GM12878 (cell line): ENCODE data around the gene AP2A2. TPM values are rescaled to one million over a fixed set of nuclear protein-coding genes. Genes with fewer than 3 reads are reported as not detected.

Experiments used
- ATAC-seq: fragments of 200-7000 bp; cut with Tn5 transposase; 3 replicates; pipeline ENCODE4 v1.9.1; 2020; ENCODE audit warnings: mild to moderate bottlenecking, moderate library complexity
- BruUV-seq: library from RNA; stranded (reverse); fragments of 400-500 nt; replicated peaks from 2 replicates; lab custom pipeline; 2021; lab: Mats Ljungman, UMichigan
- CTCF ChIA-PET: fragments of 300-600 bp; sonication (Branson Sonifier 250); formaldehyde crosslinking; extraction: SDS; loops from one replicate; lab custom pipeline; 2021; ENCODE audit warnings: inconsistent platforms; lab: Yijun Ruan, JAX
- POLR2A ChIA-PET: fragments of 350-600 bp; formaldehyde crosslinking; extraction: SDS; loops from one replicate; lab custom pipeline; 2021; ENCODE audit warnings: inconsistent platforms; lab: Charles Lee
- RAD21 ChIA-PET: fragments of 300-600 bp; sonication (Branson Sonifier 250); formaldehyde crosslinking; loops from one replicate; lab custom pipeline; 2023; ENCODE audit warnings: antibody characterized with exemption; ENCODE audit not compliant: unreplicated experiment; lab: Charles Lee
- SMC1A ChIA-PET: fragments of 300-600 bp; sonication (Branson Sonifier 250); formaldehyde crosslinking; loops from one replicate; lab custom pipeline; 2023; ENCODE audit not compliant: unreplicated experiment, uncharacterized antibody; lab: Charles Lee
- DNase-seq: peaks from one replicate; pipeline ENCODE4 v3.0.0-alpha.2; 2011; ENCODE audit warnings: low read depth, low spot score
- FAIRE-seq: peaks from 3 replicates; lab custom pipeline; 2011; peaks lifted over from hg19 to GRCh38; lab: Jason Lieb, UNC
- H2AFZ ChIP-seq: 2 replicates; pipeline ENCODE4 v1.6.0; 2011; ENCODE audit warnings: low read depth, low read length, control low read depth; ENCODE audit not compliant: control insufficient read depth
- H3K27ac ChIP-seq: 2 replicates; pipeline ENCODE4 v1.5.1; 2011; ENCODE audit warnings: control low read depth; ENCODE audit not compliant: control insufficient read depth, insufficient read depth
- H3K27me3 ChIP-seq, 2 experiments: replicated peaks in 1 of 2; 2 replicates each; pipeline versions ENCODE4 v1.6.0 to v1.6.1; 2011; ENCODE audit warnings: low read length in 1 of 2; ENCODE audit not compliant: control insufficient read depth in 2 of 2, insufficient read depth in 2 of 2
- H3K36me3 ChIP-seq, 2 experiments: 2 replicates each; pipeline ENCODE4 v1.5.1; 2011; ENCODE audit warnings: low read length in 1 of 2; ENCODE audit not compliant: control insufficient read depth in 2 of 2, insufficient read depth in 2 of 2
- H3K4me1 ChIP-seq: 2 replicates; pipeline ENCODE4 v1.6.1; 2011; ENCODE audit warnings: mild to moderate bottlenecking, low read length, moderate library complexity, mixed read lengths; ENCODE audit not compliant: control insufficient read depth, insufficient read depth
- H3K4me2 ChIP-seq: 2 replicates; pipeline ENCODE4 v1.6.0; 2011; ENCODE audit warnings: control low read depth; ENCODE audit not compliant: control insufficient read depth, insufficient read depth
- H3K4me3 ChIP-seq: fragments of 200-600 bp; sonication (generic); 2 replicates; pipeline ENCODE4 v1.5.1; 2016
- H3K79me2 ChIP-seq: 2 replicates; pipeline ENCODE4 v1.6.0; 2011; ENCODE audit warnings: low read length; ENCODE audit not compliant: control insufficient read depth, insufficient read depth
- H3K9ac ChIP-seq: 2 replicates; pipeline ENCODE4 v1.8.0; 2011; ENCODE audit warnings: low read length, control low read depth, mixed read lengths; ENCODE audit not compliant: control insufficient read depth, insufficient read depth
- H3K9me3 ChIP-seq: replicated peaks from 3 replicates; pipeline ENCODE4 v1.5.1; 2011; ENCODE audit warnings: mild to moderate bottlenecking, low read length; ENCODE audit not compliant: control insufficient read depth, insufficient read depth
- H4K20me1 ChIP-seq: 2 replicates; pipeline ENCODE4 v1.6.0; 2011; ENCODE audit not compliant: control insufficient read depth, insufficient read depth
- CBX3 ChIP-seq: fragments of 200-600 bp; sonication (generic); IDR thresholded peaks from 2 replicates; pipeline ENCODE4 v1.6.1; 2016; ENCODE audit warnings: low read depth, borderline replicate concordance
- GATAD2B ChIP-seq: fragments of 450-650 bp; conservative IDR thresholded peaks from 2 replicates; pipeline ENCODE4 v1.6.1; 2017; ENCODE audit warnings: low read depth, mild to moderate bottlenecking, moderate library complexity
- HDGF ChIP-seq: fragments of 450-650 bp; IDR thresholded peaks from 2 replicates; pipeline ENCODE4 v1.6.1; 2016; ENCODE audit warnings: antibody characterized with exemption
- MTA2 ChIP-seq: fragments of 450-650 bp; IDR thresholded peaks from 2 replicates; pipeline ENCODE4 v1.6.1; 2016; ENCODE audit warnings: low read depth, mild to moderate bottlenecking, moderate library complexity
- NRF1 ChIP-seq: conservative IDR thresholded peaks from 2 replicates; pipeline ENCODE4 v1.6.1; 2011; ENCODE audit warnings: mild to moderate bottlenecking, low read depth, low read length, improper control_type of control experiment
- POLR2A ChIP-seq: IDR thresholded peaks from 2 replicates; pipeline ENCODE4 v1.6.1; 2011; ENCODE audit warnings: low read depth, mild to moderate bottlenecking, low read length
- POU2F2 ChIP-seq: IDR thresholded peaks from 3 replicates; pipeline ENCODE4 v1.6.1; 2011; ENCODE audit warnings: low read depth, mild to moderate bottlenecking, low read length, borderline replicate concordance
- RELA ChIP-seq: fragments of 450-650 bp; IDR thresholded peaks from 2 replicates; pipeline ENCODE4 v1.8.0; 2014; ENCODE audit warnings: borderline replicate concordance; ENCODE audit not compliant: partially characterized antibody
- SMAD1 ChIP-seq: fragments of 450-650 bp; IDR thresholded peaks from 2 replicates; pipeline ENCODE4 v1.6.1; 2018; ENCODE audit warnings: mild to moderate bottlenecking, low read depth; ENCODE audit not compliant: partially characterized antibody
- SREBF1 ChIP-seq: IDR thresholded peaks from 2 replicates; pipeline ENCODE4 v1.6.1; 2012; ENCODE audit warnings: mild to moderate bottlenecking, low read length
- STAT1 ChIP-seq: fragments of 450-650 bp; conservative IDR thresholded peaks from 2 replicates; pipeline ENCODE4 v1.6.1; 2014; ENCODE audit warnings: antibody characterized with exemption, mild to moderate bottlenecking
- TBL1XR1 ChIP-seq: IDR thresholded peaks from 2 replicates; pipeline ENCODE4 v1.6.1; 2012; ENCODE audit warnings: low read depth, low read length, improper control_type of control experiment
- TCF7 ChIP-seq: IDR thresholded peaks from 2 replicates; pipeline ENCODE4 v1.6.1; 2014; ENCODE audit warnings: antibody characterized with exemption, borderline replicate concordance
- YBX1 ChIP-seq: fragments of 450-650 bp; IDR thresholded peaks from 2 replicates; pipeline ENCODE4 v1.6.1; 2016; ENCODE audit warnings: antibody characterized with exemption
- ZBTB4 ChIP-seq: fragments of 450-650 bp; formaldehyde crosslinking; IDR thresholded peaks from 2 replicates; pipeline ENCODE4 v1.4.0; 2022; ENCODE audit warnings: mild to moderate bottlenecking, moderate library complexity
- ZNF622 ChIP-seq: fragments of 450-650 bp; IDR thresholded peaks from 2 replicates; pipeline ENCODE4 v1.6.1; 2017; ENCODE audit warnings: mild to moderate bottlenecking, inconsistent platforms
- WGBS: methylation state at CpG from one replicate; pipeline ENCODE4 v1.1.6; 2016; ENCODE audit warnings: low lambda C conversion rate; ENCODE audit not compliant: insufficient replicate concordance, insufficient coverage; ENCODE audit errors: missing lambda C conversion rate; 5-methylcytosine and 5-hydroxymethylcytosine counted together
- in situ Hi-C: fragments of 300-500 bp; cut with MboI; formaldehyde crosslinking; loops from 9 replicates; pipeline ENCODE4 v1.14.3; 2018; ENCODE audit warnings: mixed read lengths
- intact Hi-C: fragments of 100-400 bp; cut with micrococcal nuclease; formaldehyde crosslinking; loops from one replicate; pipeline ENCODE4 v1.14.2; 2022; ENCODE audit not compliant: unreplicated experiment
- polyA plus RNA-seq, 11 experiments: library from polyadenylated mRNA; depleted of rRNA in 4 of 11; unstranded in 6 of 11; stranded (reverse) in 5 of 11; fragments of >200 nt; fragmentation: Nextera tagmentation in 4 of 11; fragmentation: Illumina TruSeq in 1 of 11; extraction: Ambion mirVana in 4 of 11; extraction: Trizol in 1 of 11; gene quantifications; 1 replicate in 1 of 11; 2 replicates in 10 of 11; pipeline versions ENCODE4 v1.2.1 to v1.2.3, GENCODE V29; 2011 to 2016; ENCODE audit warnings: inconsistent platforms in 2 of 11, missing spikeins in 2 of 11, low read depth in 1 of 11
- total RNA-seq, 4 experiments: library from RNA; depleted of rRNA in 3 of 4; stranded (reverse); fragments of >200 nt in 3 of 4; fragmentation: Illumina TruSeq in 1 of 4; extraction: Trizol in 1 of 4; gene quantifications; 2 replicates each; pipeline versions ENCODE4 v1.2.1 to v1.2.3, GENCODE V29; 2013 to 2021
- TF ChIP-seq, protein P1 (sequence below): IDR thresholded peaks from 2 replicates; pipeline ENCODE4 v1.6.1; 2012; ENCODE audit warnings: low read length, inconsistent platforms

Gene AP2A2
- total and polyA plus RNA-seq, 10 of the 15 experiments (the other 5 are each of a cell fraction or from before 2014, with no cell fraction given): 0.58 to 48.8 (median 18.2) TPM

DNA sequence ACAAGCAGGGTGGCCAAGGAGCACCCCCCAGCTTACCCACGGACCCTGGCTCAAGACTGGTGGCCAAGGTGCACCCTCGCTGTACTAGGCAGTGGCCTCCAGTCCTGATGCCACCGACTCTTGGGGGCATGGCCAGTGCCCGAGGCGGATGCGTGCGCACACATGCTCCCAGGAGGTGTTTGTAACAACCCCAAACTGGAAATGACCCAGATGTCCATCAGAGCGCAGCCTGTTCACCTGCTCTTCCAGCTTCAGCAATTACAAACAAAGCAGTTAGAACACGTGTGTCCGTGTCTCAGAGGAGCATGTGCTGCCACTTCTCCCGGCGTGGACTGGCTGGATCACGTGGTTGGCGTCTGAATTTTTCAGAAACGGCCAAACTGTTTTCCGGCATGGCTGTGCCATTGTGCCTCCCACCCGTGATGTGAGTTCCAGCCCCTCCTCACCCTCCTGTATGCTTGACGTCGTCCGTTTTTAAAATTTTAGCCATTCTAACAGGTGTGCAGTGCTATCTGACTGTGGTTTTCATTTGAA, 118.0 kb downstream of the AP2A2 start:
- WGBS: 48% methylated on average over 17 of the region's 20 CpGs
- FAIRE-seq (no peak), ATAC-seq (no peak), DNase-seq (no peak)
- H3K27ac ChIP-seq: no peak overlapping the region
- RAD21 ChIA-PET: no interaction called here
- H3K27me3 ChIP-seq: no peaks in the 10 kb centered on the region
- H3K4me2 ChIP-seq: no peak overlapping the region
- no peaks in the 10 kb centered on the region for H4K20me1 ChIP-seq
- H3K9ac ChIP-seq: no peak overlapping the region
- no peaks in the 10 kb centered on the region for H3K36me3 ChIP-seq
- no peaks in the 10 kb centered on the region for H3K79me2 ChIP-seq
- BruUV-seq: no TSS peak
- no peaks in the 10 kb centered on the region for H3K9me3 ChIP-seq
- H3K4me3 ChIP-seq: no peak overlapping the region
- POLR2A ChIA-PET: no interaction called here
- CTCF ChIA-PET: no interaction called here
- H2AFZ ChIP-seq: no peak overlapping the region
- SMC1A ChIA-PET: no interaction called here
- H3K4me1 ChIP-seq: no peaks in the 10 kb centered on the region
- intact Hi-C loops: no loop called here
- in situ Hi-C loops: no loop called here
- TF ChIP-seq POLR2A: no peak
- no peak for TF ChIP-seq GATAD2B
- TF ChIP-seq HDGF: no peak
- no peak for TF ChIP-seq CBX3
- TF ChIP-seq SREBF1: no peak
- no peak for TF ChIP-seq MTA2
- TF ChIP-seq NRF1: no peak
- no peak for TF ChIP-seq SMAD1
- TF ChIP-seq YBX1: no peak
- TF ChIP-seq TCF7: no peak
- no peak for TF ChIP-seq ZNF622
- TF ChIP-seq POU2F2: no peak
- no peak for TF ChIP-seq STAT1
- no peak for TF ChIP-seq ZBTB4
- TF ChIP-seq, protein P1, sequence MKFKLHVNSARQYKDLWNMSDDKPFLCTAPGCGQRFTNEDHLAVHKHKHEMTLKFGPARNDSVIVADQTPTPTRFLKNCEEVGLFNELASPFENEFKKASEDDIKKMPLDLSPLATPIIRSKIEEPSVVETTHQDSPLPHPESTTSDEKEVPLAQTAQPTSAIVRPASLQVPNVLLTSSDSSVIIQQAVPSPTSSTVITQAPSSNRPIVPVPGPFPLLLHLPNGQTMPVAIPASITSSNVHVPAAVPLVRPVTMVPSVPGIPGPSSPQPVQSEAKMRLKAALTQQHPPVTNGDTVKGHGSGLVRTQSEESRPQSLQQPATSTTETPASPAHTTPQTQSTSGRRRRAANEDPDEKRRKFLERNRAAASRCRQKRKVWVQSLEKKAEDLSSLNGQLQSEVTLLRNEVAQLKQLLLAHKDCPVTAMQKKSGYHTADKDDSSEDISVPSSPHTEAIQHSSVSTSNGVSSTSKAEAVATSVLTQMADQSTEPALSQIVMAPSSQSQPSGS: no peak
- no peak for TF ChIP-seq RELA
- no peak for TF ChIP-seq TBL1XR1
